ENCODE measurements around the gene MYCL.

Gene MYCL

DNA sequence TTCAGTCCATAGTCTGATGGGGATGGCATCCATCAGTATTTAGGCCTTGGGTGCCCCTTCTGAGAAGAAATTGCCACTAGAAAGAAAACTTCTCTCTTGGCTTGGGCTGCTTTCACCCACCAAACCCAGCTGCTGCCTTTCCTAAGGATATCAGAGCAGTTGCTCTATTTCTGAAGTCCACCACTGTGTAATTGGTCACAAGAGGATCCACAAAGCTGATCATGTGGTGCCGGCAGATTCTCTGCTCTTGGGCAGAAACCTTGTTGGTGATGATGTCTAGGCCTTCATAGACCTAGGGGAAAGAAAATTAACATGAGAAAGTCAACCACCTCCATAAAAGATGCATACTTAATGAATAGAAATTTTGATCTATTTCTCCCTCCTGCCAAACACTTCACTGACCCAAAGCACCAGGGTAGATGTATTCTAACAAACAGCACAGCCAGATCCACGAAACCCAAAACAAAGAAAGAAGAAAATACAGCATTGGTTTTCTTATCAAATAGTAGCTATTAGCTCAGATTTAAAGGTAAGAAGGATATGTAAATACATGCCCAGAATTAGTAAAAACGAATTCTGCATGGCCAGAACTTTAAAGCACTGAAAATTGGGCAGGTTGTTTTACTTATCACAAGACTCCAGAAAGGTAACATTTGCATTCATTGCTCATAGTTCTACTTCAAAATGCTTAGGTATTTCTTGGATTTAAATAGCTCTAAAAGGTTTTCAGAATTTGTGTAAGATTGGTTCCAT, 44.4 kb downstream of the MYCL start:
- no peak for DNase-seq (ENCODE audit: insufficient read length, low spot score)
- FAIRE-seq: no peak

DNA sequence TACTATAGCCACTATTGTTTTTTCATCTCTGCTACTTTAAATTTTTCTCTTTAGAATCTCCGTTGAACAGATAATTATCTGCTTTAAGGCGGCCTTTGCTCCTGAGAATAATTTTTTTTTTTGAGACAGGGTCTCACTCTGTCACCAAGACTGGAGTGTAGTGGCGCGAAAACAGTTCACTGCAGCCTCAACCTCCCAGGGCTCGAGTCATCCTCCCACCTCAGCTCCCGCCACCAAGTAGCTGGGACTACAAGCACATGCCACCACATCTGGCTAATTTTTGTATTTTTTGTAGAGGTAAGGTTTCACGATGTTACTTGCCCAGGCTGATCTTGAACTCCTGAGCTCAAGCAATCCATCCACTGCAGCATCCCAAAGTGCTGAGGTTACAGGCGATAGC, 47.0 kb downstream of the MYCL start:
- FAIRE-seq: no peak

GRCh38 chr1:39854314-39854713, 47.4 kb downstream of the MYCL start:
- DNase-seq (ENCODE audit: insufficient read length, low spot score): no peak
- FAIRE-seq: no peak

More for the DNA sequence above, 47.0 kb downstream of the MYCL start:
- DNase-seq (ENCODE audit: insufficient read length, low spot score): no peak

- no peak for FAIRE-seq
- DNase-seq (ENCODE audit: insufficient read length, low spot score): no peak
Measured at GRCh38 chr1:39852876-39853275, 48.8 kb downstream of the MYCL start.

- FAIRE-seq: no peak
- no peak for DNase-seq (ENCODE audit: insufficient read length, low spot score)
Measured at GRCh38 chr1:39852214-39852791, 49.4 kb downstream of the MYCL start.

DNA sequence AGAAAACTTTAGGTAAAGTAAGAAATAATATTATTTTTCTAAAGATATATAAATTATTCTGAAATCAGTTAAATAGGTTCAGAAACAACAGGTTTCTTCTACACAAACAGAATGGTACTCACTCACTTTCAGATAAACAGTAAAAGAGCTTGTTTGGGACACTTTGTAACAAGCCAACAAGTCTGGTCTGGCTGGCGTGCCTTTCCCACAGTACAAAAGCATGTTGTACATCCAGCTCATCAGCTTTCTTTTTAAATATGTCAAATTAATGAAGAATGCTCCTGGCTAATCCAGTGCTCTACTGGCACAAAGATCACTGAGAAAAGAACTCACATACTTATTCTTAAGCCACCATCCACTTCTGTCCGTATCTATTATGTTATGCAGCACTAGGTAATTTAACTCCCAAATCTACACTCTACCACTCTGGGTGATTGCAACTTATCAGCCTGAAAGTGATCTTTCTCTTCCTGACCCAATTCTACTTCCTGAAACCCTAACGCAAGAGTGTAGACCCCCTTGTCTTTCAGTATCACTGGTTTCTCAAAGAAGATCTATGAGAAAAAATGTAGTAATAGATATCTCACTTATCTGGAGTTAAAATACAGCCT, 51.0 kb downstream of the MYCL start:
- DNase-seq (ENCODE audit: insufficient read length, low spot score) (no peak), FAIRE-seq (no peak)

GRCh38 chr1:39849203-39849602, 52.5 kb downstream of the MYCL start:
- no peak for FAIRE-seq
- no peak for DNase-seq (ENCODE audit: insufficient read length, low spot score)

DNA sequence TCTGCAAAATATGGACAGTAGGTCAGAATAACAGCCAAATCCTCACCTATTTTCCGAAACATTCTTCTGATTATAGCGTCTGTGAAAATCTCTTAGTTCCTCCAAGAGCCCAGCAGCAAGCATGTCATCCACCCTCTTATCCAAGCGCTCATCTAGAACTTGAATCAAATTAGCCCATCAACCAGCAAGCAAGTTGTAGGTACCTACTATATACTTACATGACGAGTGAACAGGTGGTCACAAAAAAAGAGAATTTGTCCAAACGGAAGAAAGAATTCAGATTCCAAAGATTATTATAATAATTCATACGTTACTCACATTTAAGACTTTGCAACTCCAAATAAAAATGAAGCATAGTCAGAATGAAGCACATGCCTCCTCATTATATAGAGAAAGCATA, 53.8 kb downstream of the MYCL start:
- DNase-seq (ENCODE audit: insufficient read length, low spot score) (no peak), FAIRE-seq (no peak)

DNA sequence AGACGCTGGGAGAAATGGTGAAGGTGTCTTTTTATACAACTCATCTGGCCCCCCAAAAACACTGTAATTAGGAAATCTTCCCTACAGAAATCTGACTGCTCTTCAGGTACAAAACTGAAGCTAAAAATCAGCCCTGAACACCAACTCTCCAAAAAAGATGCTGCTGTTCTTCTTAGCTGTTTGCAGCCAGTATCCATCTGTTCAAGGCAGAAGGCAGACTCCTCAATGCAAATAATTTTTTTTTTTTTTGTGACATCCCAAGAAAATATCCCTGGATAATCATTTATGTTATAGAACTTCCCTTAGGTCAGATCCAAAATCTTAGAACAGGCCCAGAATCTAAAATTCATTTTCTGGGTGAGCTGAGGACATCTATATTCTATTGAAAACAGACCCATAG, 54.9 kb downstream of the MYCL start:
- DNase-seq (ENCODE audit: insufficient read length, low spot score): no peak
- no peak for FAIRE-seq

DNA sequence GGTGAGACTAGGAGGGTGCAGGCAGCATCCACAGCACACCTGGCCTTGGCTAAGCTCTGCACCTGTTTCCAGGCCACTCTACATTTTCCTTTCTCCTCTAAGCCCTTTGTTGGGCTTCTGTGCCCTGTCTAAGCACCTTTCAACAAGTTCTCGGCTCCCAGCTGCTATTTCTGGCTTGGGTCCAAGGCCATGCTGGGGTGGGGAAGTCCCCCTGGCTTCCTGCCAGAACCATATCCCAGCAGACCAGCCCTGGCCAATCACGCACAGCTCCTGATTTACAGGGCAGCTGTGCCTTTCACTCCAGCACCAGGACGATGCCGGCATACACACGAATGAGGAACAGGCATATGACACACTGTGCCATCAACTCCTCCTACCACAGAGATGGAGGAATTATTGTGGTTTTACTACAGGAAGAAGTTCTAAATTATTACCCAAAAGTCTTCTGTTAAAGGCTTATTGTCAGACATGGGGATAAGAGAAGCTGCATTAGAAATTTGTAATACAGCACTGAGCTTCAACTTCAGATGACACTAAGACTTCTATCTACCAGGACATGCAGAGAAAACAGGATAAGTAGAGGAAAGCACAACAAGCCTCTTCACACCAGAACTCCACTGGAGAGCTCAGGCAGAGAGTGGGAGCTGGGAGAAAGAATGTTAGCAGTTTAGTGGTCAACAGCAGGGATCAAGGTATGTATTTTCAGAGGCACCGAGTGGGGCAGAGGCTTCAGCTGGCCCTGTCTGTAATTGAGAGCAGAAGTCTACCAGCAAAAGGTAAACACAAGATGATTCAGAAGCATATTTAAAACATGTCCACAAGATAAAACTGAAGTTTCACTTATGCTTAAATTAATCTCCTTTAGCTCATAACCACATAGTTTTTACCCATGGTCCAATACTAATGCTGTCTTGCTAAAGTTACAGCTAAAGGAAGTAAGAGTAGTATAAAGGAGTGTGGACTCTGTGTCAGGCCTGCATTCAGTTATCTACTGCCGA, 55.8 kb downstream of the MYCL start:
- FAIRE-seq: peak; percentile 67
- peak; percentile 2 for DNase-seq (ENCODE audit: insufficient read length, low spot score)
